ENCODE measurements around the gene MIAT.

GRCh38 chr22:26636296-26636695, 21.1 kb upstream of the MIAT start:
- no peak for TF ChIP-seq CTCF (IDR thresholded peaks at IDR 0.05)
- TF ChIP-seq EP300 (IDR thresholded peaks at IDR 0.05): no peak
